K562 (cell line): ENCODE results near the gene ZSCAN32. TPM values are rescaled to one million over a fixed set of nuclear protein-coding genes. Genes with fewer than 3 reads are reported as not detected.

ENCODE experiments used
- CBFA2T2 ChIP-seq: fragments of 450-650 bp; conservative IDR thresholded peaks from 2 replicates; pipeline ENCODE4 v1.6.1; 2017; ENCODE audit warnings: mild to moderate bottlenecking
- CHD4 ChIP-seq: fragments of 200-600 bp; sonication (generic); IDR thresholded peaks from 3 replicates; pipeline ENCODE4 v1.6.1; 2012; ENCODE audit warnings: low read depth, mild to moderate bottlenecking, mixed read lengths, low read length, inconsistent platforms; ENCODE audit not compliant: insufficient read depth, insufficient replicate concordance, poor library complexity, severe bottlenecking
- EP400 ChIP-seq: fragments of 450-650 bp; IDR thresholded peaks from 2 replicates; pipeline ENCODE4 v1.6.1; 2017; ENCODE audit warnings: antibody characterized with exemption, mild to moderate bottlenecking, moderate library complexity
- GABPB2 ChIP-seq: fragments of 250-450 bp; sonication (Bioruptor Pico); conservative IDR thresholded peaks from 2 replicates; pipeline ENCODE4 v1.5.1; 2021; ENCODE audit warnings: mild to moderate bottlenecking
- KAT2B ChIP-seq: IDR thresholded peaks from one replicate; pipeline ENCODE4 v1.6.1; 2012; ENCODE audit warnings: low read depth, mild to moderate bottlenecking, control low read depth, inconsistent platforms, low read length, moderate library complexity
- PYGO2 ChIP-seq: fragments of 450-650 bp; IDR thresholded peaks from 2 replicates; pipeline ENCODE4 v1.6.1; 2016; ENCODE audit warnings: mild to moderate bottlenecking, missing genetic modification characterization, moderate library complexity, missing compliant biosample characterization
- SIN3A ChIP-seq, 2 experiments: fragments of 150-350 bp in 1 of 2; IDR thresholded peaks; 2 replicates each; pipeline ENCODE4 v1.6.1; 2011 to 2016; ENCODE audit warnings: borderline replicate concordance in 2 of 2, low read depth in 2 of 2, low read length in 2 of 2, mild to moderate bottlenecking in 2 of 2, moderate library complexity in 2 of 2; ENCODE audit not compliant: control insufficient read depth in 1 of 2
- ZC3H4 ChIP-seq: sonication (generic); formaldehyde crosslinking; IDR thresholded peaks from 2 replicates; pipeline ENCODE4 v1.9.0; 2021; ENCODE audit warnings: missing genetic modification reagents, borderline replicate concordance
- ZNF717 ChIP-seq: fragments of 250-450 bp; sonication (Bioruptor Pico); IDR thresholded peaks from 2 replicates; pipeline ENCODE4 v1.5.0; 2021
- ZNF780A ChIP-seq: fragments of 250-450 bp; sonication (Bioruptor Pico); IDR thresholded peaks from 2 replicates; pipeline ENCODE4 v1.5.0; 2021; ENCODE audit warnings: mild to moderate bottlenecking
- polyA plus RNA-seq, 8 experiments: library from polyadenylated mRNA; depleted of rRNA in 4 of 8; stranded (reverse) in 5 of 8; unstranded in 3 of 8; fragments of >200 nt; fragmentation: Nextera tagmentation in 2 of 8; fragmentation: Illumina TruSeq in 1 of 8; extraction: Ambion mirVana in 2 of 8; extraction: Trizol in 1 of 8; gene quantifications; 2 replicates each; pipeline versions ENCODE4 v1.2.1 to v1.2.3, GENCODE V29; 2011 to 2014; ENCODE audit warnings: inconsistent platforms in 1 of 8, missing spikeins in 1 of 8
- total RNA-seq, 7 experiments: library from RNA; depleted of rRNA in 6 of 7; stranded (reverse); fragments of >200 nt in 6 of 7; fragmentation: Illumina TruSeq in 2 of 7; extraction: Trizol in 2 of 7; gene quantifications; 2 replicates each; pipeline versions ENCODE4 v1.2.1 to v1.2.3, GENCODE V29; 2011 to 2021; ENCODE audit warnings: low replicate concordance in 1 of 7
- TF ChIP-seq, protein P1 (sequence below): fragments of 450-650 bp; conservative IDR thresholded peaks from 2 replicates; pipeline ENCODE4 v1.6.1; 2016; ENCODE audit warnings: missing genetic modification characterization, low read depth, mild to moderate bottlenecking, missing compliant biosample characterization, moderate library complexity
- TF ChIP-seq, protein P2 (sequence below): fragments of 450-650 bp; IDR thresholded peaks from 2 replicates; pipeline ENCODE4 v1.6.1; 2016; ENCODE audit warnings: low read depth, mild to moderate bottlenecking, moderate library complexity
- TF ChIP-seq, protein P3 (sequence below): fragments of 200-800 bp; sonication (Bioruptor generic); IDR thresholded peaks from 2 replicates; pipeline ENCODE4 v1.6.1; 2017; ENCODE audit warnings: missing genetic modification characterization, missing compliant biosample characterization
- TF ChIP-seq, protein P4 (sequence below): IDR thresholded peaks from 2 replicates; pipeline ENCODE4 v1.6.1; 2011; ENCODE audit warnings: borderline replicate concordance, low read depth, mild to moderate bottlenecking, moderate library complexity, low read length; ENCODE audit not compliant: insufficient read depth, poor library complexity, severe bottlenecking

Gene ZSCAN32
- total and polyA plus RNA-seq, 9 of the 15 experiments (the other 6 are each of a cell fraction or from before 2014, with no cell fraction given) = 16.0 to 29.4 (median 19.2) TPM

DNA sequence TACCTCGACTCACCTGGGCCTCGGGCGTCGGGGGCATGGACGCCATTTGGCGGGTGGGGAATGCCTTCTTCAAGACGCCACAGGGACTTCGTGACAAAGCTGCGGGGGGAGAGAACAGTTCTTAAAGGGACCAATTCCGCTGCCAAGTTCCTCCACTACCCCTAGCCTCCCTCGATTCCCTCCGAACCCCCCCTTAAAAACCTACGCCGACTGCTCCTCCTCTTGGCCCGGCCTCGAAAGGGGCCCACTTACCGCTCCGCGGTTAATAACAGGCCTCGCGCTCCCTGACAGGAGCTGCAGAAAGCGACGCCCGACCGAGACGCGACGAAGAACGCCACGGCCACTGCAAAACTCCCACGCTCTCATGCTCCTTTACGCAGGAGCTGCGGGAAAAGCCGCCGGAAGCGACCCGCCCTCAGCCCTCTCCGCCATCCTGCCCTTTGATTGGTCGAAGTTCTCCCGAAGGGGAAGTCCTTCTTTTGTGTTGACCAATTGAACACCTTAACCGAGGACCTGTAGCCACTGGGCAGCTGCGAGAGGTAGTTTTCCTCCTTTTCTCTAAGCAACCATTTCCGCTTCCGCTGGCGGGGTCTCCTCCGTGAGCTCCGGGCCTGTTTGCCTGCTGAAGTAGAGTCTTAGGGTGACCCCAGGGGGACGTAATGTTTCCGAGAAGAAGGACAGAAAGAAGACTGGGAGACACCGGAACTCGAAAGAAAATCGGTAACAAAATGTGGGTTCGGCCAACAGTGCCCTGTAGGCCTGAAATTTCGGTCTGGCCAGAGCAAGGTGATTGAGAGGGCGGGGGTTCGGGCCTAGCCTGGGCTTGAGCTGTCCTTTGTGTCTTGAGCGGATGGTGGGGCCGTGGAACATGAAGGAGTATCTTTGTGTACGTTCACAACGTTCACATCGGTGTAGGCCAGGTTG lies 42.6 kb upstream of the ZSCAN32 start, which contains the start of the genes NAA60 and ZNF597 (continued):
- TF ChIP-seq, protein P1, sequence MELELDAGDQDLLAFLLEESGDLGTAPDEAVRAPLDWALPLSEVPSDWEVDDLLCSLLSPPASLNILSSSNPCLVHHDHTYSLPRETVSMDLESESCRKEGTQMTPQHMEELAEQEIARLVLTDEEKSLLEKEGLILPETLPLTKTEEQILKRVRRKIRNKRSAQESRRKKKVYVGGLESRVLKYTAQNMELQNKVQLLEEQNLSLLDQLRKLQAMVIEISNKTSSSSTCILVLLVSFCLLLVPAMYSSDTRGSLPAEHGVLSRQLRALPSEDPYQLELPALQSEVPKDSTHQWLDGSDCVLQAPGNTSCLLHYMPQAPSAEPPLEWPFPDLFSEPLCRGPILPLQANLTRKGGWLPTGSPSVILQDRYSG (tag) = no peak
- TF ChIP-seq GABPB2 (CRISPR knock-in tag) (no peak), KAT2B (no peak), PYGO2 (no peak), ZNF717 (CRISPR knock-in tag) (no peak), ZC3H4 (CRISPR knock-in tag) (no peak), SIN3A (IDR thresholded peaks at IDR 0.05; ENCODE audit: borderline replicate concordance in 2 of 2, control insufficient read depth in 1 of 2, low read depth in 2 of 2, low read length in 2 of 2) (peak in 1 of 2 experiments; percentile 21; a peak in 1 of 4 replicates), CHD4 (no peak), CBFA2T2 (no peak), ZNF780A (CRISPR knock-in tag) (no peak), EP400 (no peak)
- TF ChIP-seq, protein P2, sequence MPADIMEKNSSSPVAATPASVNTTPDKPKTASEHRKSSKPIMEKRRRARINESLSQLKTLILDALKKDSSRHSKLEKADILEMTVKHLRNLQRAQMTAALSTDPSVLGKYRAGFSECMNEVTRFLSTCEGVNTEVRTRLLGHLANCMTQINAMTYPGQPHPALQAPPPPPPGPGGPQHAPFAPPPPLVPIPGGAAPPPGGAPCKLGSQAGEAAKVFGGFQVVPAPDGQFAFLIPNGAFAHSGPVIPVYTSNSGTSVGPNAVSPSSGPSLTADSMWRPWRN = no peak
- TF ChIP-seq, protein P3, sequence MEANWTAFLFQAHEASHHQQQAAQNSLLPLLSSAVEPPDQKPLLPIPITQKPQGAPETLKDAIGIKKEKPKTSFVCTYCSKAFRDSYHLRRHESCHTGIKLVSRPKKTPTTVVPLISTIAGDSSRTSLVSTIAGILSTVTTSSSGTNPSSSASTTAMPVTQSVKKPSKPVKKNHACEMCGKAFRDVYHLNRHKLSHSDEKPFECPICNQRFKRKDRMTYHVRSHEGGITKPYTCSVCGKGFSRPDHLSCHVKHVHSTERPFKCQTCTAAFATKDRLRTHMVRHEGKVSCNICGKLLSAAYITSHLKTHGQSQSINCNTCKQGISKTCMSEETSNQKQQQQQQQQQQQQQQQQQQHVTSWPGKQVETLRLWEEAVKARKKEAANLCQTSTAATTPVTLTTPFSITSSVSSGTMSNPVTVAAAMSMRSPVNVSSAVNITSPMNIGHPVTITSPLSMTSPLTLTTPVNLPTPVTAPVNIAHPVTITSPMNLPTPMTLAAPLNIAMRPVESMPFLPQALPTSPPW = peak; percentile 36
- TF ChIP-seq, protein P4, sequence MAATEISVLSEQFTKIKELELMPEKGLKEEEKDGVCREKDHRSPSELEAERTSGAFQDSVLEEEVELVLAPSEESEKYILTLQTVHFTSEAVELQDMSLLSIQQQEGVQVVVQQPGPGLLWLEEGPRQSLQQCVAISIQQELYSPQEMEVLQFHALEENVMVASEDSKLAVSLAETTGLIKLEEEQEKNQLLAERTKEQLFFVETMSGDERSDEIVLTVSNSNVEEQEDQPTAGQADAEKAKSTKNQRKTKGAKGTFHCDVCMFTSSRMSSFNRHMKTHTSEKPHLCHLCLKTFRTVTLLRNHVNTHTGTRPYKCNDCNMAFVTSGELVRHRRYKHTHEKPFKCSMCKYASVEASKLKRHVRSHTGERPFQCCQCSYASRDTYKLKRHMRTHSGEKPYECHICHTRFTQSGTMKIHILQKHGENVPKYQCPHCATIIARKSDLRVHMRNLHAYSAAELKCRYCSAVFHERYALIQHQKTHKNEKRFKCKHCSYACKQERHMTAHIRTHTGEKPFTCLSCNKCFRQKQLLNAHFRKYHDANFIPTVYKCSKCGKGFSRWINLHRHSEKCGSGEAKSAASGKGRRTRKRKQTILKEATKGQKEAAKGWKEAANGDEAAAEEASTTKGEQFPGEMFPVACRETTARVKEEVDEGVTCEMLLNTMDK = no peak
